ENCODE data around the gene PDCD5. TPM values are rescaled to one million over a fixed set of nuclear protein-coding genes. Genes with fewer than 3 reads are reported as not detected.
A peak's percentile ranks its signal among the peaks of the same experiment; 100 is the strongest.

The PDCD5 gene
- total and polyA plus RNA-seq, 12 donors, result 56.4 to 274 (median 106) TPM

DNA sequence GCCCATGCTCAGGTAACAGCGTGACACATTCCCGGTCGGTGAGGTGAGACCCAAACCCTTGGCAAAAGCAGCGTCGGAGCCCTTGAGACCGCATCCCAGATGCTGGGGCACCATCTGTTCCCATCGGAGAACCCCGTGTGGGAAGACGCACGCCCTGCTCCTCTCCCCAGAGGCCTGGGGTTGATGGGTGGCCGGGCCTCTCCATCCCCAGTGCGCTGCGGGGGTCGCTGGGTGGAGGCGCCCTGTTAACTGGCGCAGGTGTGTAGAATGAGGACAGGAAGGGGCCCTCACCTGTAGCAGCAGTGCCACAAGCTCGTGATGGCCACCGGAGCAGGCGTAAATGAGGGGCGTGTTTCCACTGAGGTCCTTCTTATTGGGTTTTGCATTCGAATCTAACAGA is 24.6 kb downstream of the PDCD5 start:
- Histone ChIP-seq H3K36me3 (replicated peaks in 1 of 2) (peaks cover 0 to 67% of the 10 kb centered on the region in 2 donors), H3K27ac (no peak overlapping the region), H3K27me3 (no peaks in the 10 kb centered on the region), H3K4me1 (replicated peaks in 1 of 2) (no peaks in the 10 kb centered on the region), H3K4me3 (no peak overlapping the region), H3K9me3 (replicated peaks in 1 of 3) (no peaks in the 10 kb centered on the region)
- WGBS, 4 donors, result 90 to 97% (median 95%) methylated on average over 19 to 21 of the region's 21 CpGs
- peak in 1 of 7 donors; percentile 39 for DNase-seq
- TF ChIP-seq, protein P1, sequence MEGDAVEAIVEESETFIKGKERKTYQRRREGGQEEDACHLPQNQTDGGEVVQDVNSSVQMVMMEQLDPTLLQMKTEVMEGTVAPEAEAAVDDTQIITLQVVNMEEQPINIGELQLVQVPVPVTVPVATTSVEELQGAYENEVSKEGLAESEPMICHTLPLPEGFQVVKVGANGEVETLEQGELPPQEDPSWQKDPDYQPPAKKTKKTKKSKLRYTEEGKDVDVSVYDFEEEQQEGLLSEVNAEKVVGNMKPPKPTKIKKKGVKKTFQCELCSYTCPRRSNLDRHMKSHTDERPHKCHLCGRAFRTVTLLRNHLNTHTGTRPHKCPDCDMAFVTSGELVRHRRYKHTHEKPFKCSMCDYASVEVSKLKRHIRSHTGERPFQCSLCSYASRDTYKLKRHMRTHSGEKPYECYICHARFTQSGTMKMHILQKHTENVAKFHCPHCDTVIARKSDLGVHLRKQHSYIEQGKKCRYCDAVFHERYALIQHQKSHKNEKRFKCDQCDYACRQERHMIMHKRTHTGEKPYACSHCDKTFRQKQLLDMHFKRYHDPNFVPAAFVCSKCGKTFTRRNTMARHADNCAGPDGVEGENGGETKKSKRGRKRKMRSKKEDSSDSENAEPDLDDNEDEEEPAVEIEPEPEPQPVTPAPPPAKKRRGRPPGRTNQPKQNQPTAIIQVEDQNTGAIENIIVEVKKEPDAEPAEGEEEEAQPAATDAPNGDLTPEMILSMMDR (IDR thresholded peaks at IDR 0.05), result no peak
- TF ChIP-seq POLR2A (IDR thresholded peaks at IDR 0.05), result no peak
- intact Hi-C loops (cut with DNase I), result no loop called here

DNA sequence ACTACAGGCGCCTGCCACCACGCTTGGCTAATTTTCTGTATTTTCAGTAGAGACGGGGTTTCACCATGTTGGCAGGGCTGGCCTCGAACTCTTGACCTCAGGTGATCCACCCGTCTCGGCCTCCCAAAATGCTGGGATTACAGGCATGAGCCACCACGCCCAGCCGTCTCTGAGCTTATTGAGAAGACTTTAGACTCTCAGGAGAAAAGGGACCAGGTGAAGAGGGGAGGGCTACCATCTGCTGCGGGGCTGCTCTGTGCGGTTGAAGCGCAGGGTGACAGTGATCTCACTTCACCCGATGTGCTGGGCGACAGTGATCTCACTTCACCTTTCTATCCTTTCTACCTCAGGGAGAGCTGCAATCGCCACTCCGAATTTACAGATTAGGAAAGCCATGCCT is 25.3 kb downstream of the PDCD5 start:
- no peaks in the 10 kb centered on the region for H3K27me3 ChIP-seq
- no peak overlapping the region for H3K27ac ChIP-seq
- H3K4me3 ChIP-seq, result no peak overlapping the region
- intact Hi-C loops (cut with DNase I), result no loop called here
- DNase-seq, result peak in 1 of 7 donors; percentile 18
- peaks cover 0 to 60% of the 10 kb centered on the region in 2 donors for H3K36me3 ChIP-seq (replicated peaks in 1 of 2)
- no peak for TF ChIP-seq POLR2A (IDR thresholded peaks at IDR 0.05)
- TF ChIP-seq, protein P1 (IDR thresholded peaks at IDR 0.05), result no peak
- H3K9me3 ChIP-seq (replicated peaks in 1 of 3), result no peaks in the 10 kb centered on the region
- WGBS, 4 donors, result 78 to 89% (median 89%) methylated on average over 12 to 15 of the region's 15 CpGs
- no peaks in the 10 kb centered on the region for H3K4me1 ChIP-seq (replicated peaks in 1 of 2)

GRCh38 chr19:32607479-32607878 is 26.5 kb downstream of the PDCD5 start:
- peak in 1 of 7 donors; percentile 30 for DNase-seq
- no peak for TF ChIP-seq POLR2A (IDR thresholded peaks at IDR 0.05)
- TF ChIP-seq, protein P1 (IDR thresholded peaks at IDR 0.05), result no peak
- H3K27me3 ChIP-seq, result no peaks in the 10 kb centered on the region
- no peak overlapping the region for H3K4me3 ChIP-seq
- H3K4me1 ChIP-seq (replicated peaks in 1 of 2), result no peaks in the 10 kb centered on the region
- peaks cover 0 to 48% of the 10 kb centered on the region in 2 donors for H3K36me3 ChIP-seq (replicated peaks in 1 of 2)
- no peak overlapping the region for H3K27ac ChIP-seq
- WGBS, 4 donors, result 96 to 100% (median 97%) methylated on average over 4 to 20 of the region's 20 CpGs
- intact Hi-C loops (cut with DNase I), result no loop called here
- H3K9me3 ChIP-seq (replicated peaks in 1 of 3), result no peaks in the 10 kb centered on the region

DNA sequence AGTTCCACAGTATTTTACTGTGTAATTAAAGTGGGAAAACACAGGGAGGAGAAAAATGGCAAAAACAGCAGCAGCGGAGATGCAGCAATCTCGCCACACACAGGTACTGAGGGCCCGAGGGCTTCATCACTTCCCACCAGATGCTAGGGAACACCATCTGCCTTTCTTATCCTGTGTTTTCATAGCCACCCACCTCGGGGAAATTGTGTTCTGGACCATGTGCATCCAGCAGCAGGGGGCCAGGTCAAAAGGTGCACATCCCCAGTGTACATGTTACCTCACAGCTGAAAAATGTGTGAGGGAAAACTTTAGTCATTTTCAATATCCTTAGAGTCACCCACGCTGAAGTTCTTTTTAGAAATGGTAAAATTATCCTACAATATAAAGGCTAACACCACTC is 30.2 kb downstream of the PDCD5 start:
- H3K36me3 ChIP-seq (replicated peaks in 1 of 2), result peaks cover 0 to 37% of the 10 kb centered on the region in 2 donors
- intact Hi-C loops (cut with DNase I), result no loop called here
- WGBS, 4 donors, result 86 to 92% (median 89%) methylated on average over 5 of the region's 5 CpGs

More for the DNA sequence above, 30.2 kb downstream of the PDCD5 start:
- Histone ChIP-seq H3K9me3 (replicated peaks in 1 of 3) (no peaks in the 10 kb centered on the region), H3K27me3 (no peaks in the 10 kb centered on the region), H3K27ac (no peak overlapping the region), H3K4me1 (replicated peaks in 1 of 2) (no peaks in the 10 kb centered on the region), H3K4me3 (no peak overlapping the region)
- peak in 1 of 7 donors; percentile 48 for DNase-seq
- TF ChIP-seq, protein P1 (IDR thresholded peaks at IDR 0.05), result no peak
- no peak for TF ChIP-seq POLR2A (IDR thresholded peaks at IDR 0.05)

Measured in adrenal gland (tissue), 12 donors.